ENCODE measurements around the gene CARD19.

- no peak for TF ChIP-seq CTCF (conservative IDR thresholded peaks at IDR 0.05)
- TF ChIP-seq ZFX (IDR thresholded peaks at IDR 0.05), result no peak
Observed at GRCh38 chr9:93111371-93112115, 15.5 kb downstream of the CARD19 start.

All from C4-2B (cell line).